HG02798 (cell line): Measurements from ENCODE around the gene TEX19.
"Not testable (repeated sequence)": the region's sequence is repeated elsewhere in the genome, so short reads cannot be mapped to it uniquely, and the experiment has no call there.

Experiments used
- ATAC-seq: cut with Tn5 transposase; IDR thresholded peaks from one replicate; pipeline ENCODE4 v1.9.1; 2021; ENCODE audit warnings: mild to moderate bottlenecking; ENCODE audit not compliant: unreplicated experiment, poor library complexity

Gene TEX19

DNA sequence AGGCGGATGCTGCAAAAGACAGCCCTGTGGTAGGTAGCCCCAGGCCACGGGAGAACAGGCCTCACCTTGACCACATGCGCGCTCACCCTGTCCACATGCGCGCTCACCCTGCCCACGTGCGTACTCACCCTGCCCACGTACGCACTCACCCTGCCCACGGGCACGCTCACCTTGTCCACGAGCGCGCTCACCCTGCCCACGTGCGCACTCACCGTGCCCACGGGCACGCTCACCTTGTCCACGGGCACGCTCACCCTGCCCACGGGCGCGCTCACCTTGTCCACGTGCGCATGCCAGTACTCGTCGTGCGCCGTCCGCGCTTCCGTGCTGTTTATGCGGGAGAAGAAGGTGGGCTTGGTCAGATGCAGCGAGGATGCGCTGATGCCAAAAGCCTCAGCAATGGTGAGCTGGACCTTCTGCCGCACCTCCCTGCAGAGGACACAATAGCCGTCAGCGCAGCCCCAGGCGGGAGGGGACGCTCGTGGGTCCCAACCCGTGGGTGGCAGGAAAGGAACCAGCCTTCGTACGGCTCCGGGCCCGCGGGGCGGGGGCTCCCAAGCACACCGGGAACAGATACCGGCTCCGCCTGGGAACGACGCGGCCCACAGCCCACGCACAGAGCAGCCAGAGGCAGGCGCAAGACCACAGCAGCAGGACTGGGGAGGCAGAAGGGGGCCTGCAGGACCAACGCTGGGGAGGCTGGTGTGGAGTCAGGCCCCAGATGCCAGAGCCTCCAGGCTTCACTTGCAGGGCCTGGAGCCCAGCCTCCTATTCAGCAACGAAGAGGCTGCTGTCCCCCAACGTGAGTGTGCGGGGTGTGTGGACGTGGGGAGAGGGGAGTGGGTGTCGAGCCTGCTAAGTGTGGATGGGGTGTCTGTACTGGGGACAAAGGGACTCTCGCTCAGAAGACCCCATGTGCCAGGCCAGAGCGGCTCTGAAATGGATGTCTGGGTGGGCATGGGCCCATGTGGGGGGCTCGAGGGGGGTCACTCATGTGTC lies 44.9 kb downstream of the TEX19 start:
- ATAC-seq = no peak

GRCh38 chr17:82405051-82405450 lies 46.0 kb downstream of the TEX19 start:
- ATAC-seq = no peak

GRCh38 chr17:82406131-82406671 lies 47.2 kb downstream of the TEX19 start:
- no peak for ATAC-seq

DNA sequence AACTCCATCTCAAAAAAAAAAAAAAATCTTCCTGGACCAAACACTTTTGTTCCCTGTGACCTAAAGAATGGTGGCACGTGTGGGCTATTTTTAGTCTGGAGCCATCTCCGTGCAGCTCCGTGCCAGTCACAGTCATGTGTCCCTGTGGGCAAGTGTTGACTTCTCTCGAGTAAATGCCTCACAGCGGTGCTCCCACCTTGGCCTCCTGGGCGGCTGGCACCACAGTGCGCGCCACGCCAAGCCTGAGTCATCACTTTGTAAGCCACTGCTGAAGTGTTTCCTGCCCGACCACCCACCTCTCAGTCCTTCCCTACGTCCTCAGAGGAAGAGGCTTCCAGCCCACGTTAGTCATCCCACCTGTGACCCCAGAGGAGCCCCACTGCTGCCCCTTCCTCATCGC lies 48.2 kb downstream of the TEX19 start:
- no peak for ATAC-seq

GRCh38 chr17:82408288-82408937 lies 49.4 kb downstream of the TEX19 start:
- ATAC-seq = no peak

DNA sequence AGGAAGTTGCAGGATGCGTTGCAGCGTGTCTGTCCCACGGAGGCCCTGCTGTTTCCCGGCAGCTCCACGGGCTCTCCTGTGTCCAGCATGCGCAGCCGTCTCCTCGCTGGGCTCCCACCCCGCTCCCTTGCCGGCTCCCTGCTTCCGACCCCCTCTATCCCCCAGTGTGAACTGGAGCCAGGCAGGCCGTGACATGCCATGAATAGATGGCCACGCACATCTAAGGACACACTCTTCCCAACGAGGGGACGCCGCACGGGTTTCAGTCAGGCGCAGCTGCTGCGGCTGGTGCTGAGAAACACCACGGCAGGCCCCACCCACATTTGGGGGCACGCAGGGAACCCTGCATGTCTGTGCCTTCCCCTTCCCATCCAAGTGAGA lies 49.9 kb downstream of the TEX19 start:
- no peak for ATAC-seq

DNA sequence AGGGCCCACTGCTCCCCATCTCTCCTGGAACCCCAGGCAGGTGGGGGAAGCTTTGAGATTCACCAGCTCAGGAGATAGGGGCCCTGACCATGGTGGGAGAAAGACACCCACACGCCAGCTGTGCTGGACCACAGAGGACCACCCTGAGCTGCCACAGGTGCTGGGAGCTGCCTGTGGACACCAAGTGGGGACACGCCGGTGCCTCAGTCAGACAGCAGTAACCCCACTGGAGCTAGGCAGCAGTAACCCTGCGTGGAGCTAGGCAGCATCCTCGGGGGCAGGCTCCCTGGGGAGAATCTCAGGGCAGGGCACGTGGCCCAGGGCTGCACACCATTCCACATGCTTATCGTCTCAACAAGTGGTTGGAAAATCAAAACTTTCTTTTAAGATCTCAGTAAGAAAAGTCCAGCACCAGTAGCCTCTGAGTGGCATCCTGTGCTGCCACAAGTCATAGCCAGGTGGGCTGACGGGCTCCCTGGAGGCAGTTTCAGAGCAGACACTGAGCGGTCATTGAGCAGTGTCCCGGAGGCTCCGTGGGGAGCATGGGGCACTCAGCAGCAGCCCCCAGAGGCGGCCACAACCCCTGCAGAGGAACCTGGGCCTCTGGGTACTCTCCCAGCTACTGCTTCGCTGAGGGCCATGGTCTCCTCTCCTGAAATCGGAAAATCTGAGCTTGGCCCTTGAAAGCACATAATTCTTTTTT lies 51.1 kb downstream of the TEX19 start:
- ATAC-seq = no peak

DNA sequence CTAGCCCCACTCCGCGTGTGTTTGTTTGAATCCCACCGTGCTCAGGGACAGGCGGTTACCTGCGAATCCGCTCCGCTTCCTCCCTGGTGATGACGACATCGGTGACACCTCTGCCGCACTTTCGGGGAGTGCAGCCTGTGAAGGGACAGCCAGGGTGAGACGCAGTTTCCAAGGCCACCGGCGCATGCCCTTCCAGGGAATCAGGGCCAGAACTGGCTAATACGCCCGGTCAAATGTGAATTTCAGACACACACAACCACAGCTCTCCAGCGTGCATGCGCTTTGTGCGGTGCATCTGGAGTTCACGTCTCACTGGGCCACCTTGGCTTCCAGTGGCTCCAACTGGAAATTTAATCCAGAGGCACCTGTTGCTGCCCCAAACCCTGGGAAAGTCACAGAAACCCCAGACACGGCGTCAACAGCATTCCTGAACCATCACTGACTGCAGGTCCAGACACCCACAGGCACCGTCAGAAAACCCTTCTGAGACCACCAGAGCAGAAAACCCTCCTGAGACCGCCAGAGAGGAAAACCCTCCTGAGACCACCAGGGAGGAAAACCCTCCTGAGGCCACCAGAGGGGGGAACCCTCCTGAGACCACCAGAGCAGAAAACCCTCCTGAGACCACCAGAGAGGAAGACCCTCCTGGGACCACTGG lies 52.5 kb downstream of the TEX19 start:
- no peak for ATAC-seq

GRCh38 chr17:82412081-82412480 lies 53.0 kb downstream of the TEX19 start:
- not testable (repeated sequence) for ATAC-seq

DNA sequence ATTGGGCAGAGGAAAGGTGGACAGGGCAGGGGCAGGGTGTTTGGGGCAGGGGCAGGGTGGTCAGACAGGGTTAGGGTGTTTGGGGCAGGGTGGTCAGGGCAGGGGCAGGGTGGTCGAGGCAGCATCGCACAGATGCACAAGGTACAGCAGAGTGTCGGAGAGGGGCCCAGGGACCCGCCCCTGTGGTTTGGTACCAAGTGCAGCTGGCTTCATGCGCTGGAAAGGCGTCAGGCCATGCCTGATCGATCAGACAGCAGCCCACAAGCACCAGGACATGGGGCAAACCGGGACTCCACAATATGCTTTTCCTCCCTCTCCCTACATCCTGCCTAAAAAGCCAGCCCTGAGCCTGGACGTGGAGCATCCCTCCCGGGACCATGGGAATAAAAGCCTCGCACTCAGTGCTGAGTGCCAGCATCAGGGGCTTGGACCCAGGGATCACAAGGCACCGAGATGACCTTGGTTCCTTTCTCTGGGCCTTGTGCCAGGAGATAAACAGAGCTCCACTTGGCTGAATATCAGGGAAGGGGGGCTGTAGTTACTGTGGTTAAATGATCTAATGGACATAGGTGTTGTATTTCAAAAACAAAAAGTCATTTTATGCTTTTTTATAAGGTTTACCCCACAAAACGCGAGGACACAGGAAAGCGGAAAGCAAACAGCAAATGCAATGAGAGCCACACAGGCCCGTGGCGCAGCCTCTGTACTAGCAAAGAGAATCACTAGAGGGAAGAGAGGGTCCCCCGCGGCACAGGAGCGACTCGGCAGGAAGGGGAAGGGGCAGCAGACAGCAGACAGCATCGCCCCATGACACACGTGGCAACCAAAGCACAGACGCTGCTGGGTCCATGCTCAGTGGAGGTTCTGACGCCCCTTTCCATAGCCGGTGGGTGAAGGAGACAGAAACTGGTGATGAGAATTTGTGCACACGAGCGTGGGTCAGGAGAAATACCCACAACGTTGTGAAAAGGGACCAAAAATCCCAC lies 53.8 kb downstream of the TEX19 start:
- no peak for ATAC-seq
